SK-MEL-5 (cell line): ENCODE measurements around the gene COL9A2. TPM values are rescaled to one million over a fixed set of nuclear protein-coding genes. Genes with fewer than 3 reads are reported as not detected.

Experiments
- DNase-seq: peaks from one replicate; pipeline ENCODE4 v3.0.0-alpha.2; 2016; ENCODE audit warnings: low read depth, low spot score
- in situ Hi-C: cut with HindIII; loops from 2 replicates; pipeline ENCODE4 v1.10.0; 2016; ENCODE audit warnings: low sequenced_read_pairs, high pct_unique_total_duplicates, low pct_unique_long_range_greater_than_20kb
- total RNA-seq: library from RNA; depleted of rRNA; stranded (reverse); fragments of >200 nt; shearing (Covaris generic); gene quantifications from 2 replicates; pipeline ENCODE4 v1.2.3, GENCODE V29; 2014

Gene COL9A2
- total RNA-seq, 1 experiment from 2014 or later: 0.63 TPM

GRCh38 chr1:40274331-40274730 lies 42.8 kb downstream of the COL9A2 start:
- in situ Hi-C loops: no loop called here
- no peak for DNase-seq

GRCh38 chr1:40273547-40274166 lies 43.4 kb downstream of the COL9A2 start:
- in situ Hi-C loops: no loop called here
- DNase-seq: no peak

GRCh38 chr1:40272653-40273213 lies 44.4 kb downstream of the COL9A2 start:
- no peak for DNase-seq
- in situ Hi-C loops: no loop called here

DNA sequence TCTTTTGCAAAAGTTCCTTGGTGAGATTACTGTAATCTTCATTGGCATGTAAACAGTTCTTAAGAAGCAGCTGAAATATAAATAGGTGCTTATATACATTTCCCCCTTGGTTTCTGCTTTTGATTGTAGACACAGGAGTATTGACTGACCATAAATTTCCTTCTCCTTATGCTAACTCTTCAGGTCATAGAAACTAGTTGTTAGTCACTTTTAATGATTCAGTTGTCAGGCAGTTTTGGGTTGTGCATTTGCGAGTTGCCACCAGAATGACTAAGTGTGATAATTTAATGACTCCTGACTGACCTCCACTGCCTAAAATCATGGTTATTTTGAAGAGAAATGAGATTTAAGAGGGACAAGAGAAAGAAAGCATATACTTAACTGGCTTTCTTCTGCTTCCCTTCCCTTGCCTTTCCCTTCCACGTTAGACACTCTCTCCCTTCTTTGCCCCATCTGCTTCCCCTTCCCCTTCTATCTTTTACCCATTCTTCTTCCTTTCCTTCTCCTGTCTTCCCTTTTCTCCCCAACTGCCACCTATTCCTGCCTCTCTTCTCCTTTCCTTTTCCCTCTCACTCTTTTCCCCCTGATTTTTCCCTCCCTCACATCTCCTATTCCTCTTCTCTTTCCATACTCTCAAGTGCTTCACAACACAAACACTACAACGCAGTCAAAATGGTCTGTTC lies 46.8 kb downstream of the COL9A2 start:
- no peak for DNase-seq
- in situ Hi-C loops: no loop called here

GRCh38 chr1:40268211-40268610 lies 48.9 kb downstream of the COL9A2 start:
- no peak for DNase-seq
- in situ Hi-C loops: no loop called here

DNA sequence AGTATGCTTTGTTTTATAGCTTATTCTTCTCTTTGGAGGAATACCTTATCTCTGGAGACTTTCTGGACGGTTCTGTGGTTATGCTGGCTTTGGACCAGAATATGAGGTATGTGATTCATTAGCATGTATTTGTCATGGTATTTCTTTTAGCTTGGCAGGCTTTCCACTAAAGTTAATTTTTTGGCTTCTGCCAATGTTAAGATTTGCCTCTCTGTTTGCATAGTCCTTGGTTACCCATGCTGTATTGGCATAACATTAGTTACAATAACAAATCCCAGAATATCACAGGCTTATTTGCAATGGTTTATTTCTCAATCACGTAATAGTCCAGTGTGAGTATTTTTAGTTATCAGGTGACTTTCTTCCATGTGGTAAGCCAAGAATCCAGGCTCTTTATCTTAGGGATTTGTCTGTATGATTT lies 49.3 kb downstream of the COL9A2 start:
- in situ Hi-C loops: no loop called here
- no peak for DNase-seq

GRCh38 chr1:40266786-40267535 lies 50.1 kb downstream of the COL9A2 start:
- no peak for DNase-seq
- in situ Hi-C loops: no loop called here

DNA sequence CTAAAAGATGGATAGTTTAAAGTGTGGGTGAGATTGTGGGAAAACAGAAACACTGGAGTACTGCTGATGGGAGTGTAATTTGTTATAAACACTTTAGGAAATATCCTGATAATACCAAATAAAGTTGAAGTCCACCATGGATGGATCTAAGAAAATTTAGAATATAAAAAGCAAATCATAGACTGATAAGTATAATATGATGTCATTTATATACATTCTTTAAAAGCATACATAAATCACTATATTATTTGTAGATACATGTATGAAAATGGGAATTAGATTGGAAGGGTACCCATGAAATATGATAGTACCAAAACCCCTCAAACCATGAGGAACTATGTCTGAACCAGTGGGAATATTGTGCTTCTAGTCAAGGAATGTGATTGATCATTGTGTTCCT lies 51.2 kb downstream of the COL9A2 start:
- in situ Hi-C loops: no loop called here
- DNase-seq: no peak

DNA sequence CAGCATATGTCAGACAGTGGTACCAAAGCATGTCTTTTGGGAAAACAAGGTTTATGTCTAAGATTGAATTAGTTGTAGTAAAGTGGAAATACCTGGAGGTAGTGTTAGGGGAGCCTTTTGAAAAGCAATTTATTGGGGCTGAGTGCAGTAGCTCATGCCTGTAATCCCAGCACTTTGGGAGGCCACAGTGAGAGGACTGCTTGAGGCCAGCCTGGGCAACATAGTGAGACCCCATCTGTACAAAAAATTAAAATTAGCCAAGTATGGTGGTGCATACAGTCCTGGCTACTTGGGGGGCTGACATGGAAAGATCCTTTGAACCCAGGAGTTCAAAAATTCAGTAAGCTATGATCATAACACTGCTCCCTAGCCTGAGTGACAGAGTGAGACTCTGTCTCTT lies 51.8 kb downstream of the COL9A2 start:
- in situ Hi-C loops: no loop called here
- no peak for DNase-seq

DNA sequence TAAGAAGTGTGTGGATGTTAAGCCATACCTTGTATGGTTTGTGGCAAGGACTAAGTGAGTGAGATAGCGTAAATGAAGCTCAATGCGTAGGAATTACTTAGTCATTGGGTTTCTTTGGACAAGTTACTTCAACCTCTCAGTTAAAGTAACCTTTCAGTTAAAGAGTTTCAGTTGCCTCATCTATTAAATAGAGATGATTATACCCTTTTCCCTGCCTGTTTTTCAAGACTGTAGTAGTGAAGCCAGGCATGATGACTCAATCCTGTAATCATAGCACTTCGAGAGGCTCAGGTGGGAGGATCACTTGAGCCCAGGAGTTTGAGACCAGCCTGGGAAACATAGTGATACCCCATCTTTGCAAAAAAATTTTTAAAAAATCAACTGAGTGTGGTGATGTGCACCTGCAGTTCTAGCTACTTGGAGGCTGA lies 52.7 kb downstream of the COL9A2 start:
- in situ Hi-C loops: no loop called here
- no peak for DNase-seq

DNA sequence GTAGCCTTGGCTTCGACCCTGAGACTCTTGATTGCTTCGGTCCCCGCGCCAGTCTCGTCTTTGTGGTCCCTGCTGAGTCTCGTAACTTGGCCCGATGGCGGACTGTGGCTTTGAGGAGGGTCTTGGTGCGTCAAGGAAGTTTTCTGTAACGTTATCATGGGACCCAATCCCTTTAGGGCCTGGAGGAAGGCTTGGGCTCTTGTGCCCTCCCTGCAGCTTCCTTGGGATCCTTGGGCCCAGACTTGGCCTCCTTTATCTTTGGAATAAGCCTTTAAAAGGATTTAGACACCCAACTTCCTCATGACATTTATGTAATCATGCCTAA lies 58.7 kb downstream of the COL9A2 start:
- DNase-seq: peak; percentile 32
- in situ Hi-C loops: no loop called here

DNA sequence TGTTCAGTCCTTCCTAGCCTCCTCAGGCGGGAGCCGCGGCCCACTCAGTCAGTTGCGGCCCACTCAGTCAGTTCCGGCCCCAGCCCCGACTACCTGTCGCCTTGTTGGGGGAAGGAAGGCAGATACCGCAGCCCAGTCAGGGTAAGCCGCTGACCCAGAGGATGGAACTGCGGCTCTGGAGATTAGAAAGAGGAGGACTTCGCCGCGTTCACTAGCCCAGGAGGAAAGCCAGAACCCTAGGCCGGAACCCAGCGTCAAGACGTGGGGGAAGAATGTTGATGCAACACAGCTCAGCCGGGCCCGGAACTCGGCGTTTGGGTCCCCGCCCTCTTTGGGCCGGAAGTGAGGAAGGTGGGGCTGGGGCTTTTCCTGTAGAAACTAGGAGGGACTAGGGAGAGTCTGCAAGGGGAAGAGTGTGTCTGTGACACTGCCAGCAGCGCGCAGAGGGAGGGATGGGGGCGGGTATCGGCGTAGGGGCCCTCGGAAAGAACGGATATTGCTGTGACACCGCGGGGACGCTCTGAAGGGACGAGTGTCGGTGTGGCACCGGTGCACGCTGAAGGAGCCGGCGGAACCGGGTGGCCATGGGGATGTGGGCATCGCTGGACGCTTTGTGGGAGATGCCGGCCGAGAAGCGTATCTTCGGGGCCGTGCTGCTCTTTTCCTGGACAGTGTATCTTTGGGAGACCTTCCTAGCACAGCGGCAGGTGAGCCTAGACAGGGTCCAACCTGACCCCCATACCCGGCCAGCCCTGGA lies 59.2 kb downstream of the COL9A2 start, which contains the start of gene ZMPSTE24:
TSS of gene ZMPSTE24 (plus strand) at position 549 of the 757 bp plus-strand sequence. CDS start at position 585, 36 bp downstream.
- peak; percentile 95 for DNase-seq
- in situ Hi-C loops: no loop called here

- no peak for DNase-seq
- in situ Hi-C loops: no loop called here
Observed at GRCh38 chr1:40257313-40257687, 59.8 kb downstream of the COL9A2 start.

DNA sequence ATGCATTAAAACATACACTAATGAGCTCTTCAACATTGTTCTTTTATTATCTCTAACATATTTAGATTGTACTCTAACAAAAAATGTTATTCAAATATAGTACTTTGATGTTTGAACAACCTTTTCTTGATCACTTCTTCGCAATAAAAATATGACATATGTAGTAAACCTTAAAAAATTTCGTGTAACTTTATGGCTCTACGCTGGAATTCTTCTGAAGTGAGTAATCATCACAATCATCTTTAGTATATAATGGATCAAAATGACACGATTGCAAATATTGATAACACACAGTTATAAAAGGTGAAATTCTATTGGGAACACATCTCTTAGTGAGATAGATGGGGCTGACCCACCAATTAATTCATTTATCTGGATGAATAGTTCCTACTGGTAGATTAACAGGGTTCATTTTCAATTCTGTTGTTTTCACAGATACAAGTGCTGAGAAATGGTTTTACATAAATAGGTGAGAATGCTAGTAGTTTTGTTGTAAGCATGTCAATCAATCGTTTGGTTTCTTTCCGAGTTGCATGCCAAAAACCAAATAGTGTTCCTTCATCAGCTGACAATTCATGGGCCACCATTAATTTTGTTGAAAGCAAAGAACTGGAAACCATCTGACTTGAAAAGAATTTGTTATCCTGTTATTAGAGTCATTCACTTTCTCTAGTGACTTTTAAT lies 60.5 kb downstream of the COL9A2 start:
- in situ Hi-C loops: no loop called here
- DNase-seq: no peak

DNA sequence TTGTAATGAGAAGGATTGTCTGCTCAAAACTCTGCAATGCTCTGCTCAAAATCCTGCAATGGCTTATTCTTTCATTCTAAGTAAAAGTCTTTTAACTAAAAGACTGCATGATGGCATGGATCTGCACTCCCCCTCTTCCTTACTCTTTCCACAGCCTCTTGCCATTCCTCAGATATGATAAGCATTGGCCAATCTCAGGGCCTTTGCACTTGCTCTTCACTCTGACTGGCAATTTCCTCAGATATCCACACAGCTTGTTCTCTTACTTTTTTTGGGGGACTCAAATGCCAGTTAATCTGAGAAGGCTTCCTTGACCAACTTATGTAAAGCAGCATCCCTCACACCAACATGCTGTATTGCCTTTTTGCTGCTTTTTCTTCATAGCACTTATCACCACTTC lies 61.9 kb downstream of the COL9A2 start:
- in situ Hi-C loops: no loop called here
- DNase-seq: no peak

- in situ Hi-C loops: no loop called here
- no peak for DNase-seq
Observed at GRCh38 chr1:40252601-40253000, 64.5 kb downstream of the COL9A2 start.

GRCh38 chr1:40251456-40251855 lies 65.6 kb downstream of the COL9A2 start:
- no peak for DNase-seq
- in situ Hi-C loops: no loop called here
